Neuronal stem cell (in vitro differentiated cells): ENCODE results near the gene NSD1.

Experiments used
- DNase-seq: peaks from one replicate; pipeline ENCODE4 v3.0.0-alpha.2; 2013; ENCODE audit warnings: low spot score
- H2AFZ ChIP-seq: one replicate; pipeline ENCODE4 v1.6.1; 2013; ENCODE audit warnings: mild to moderate bottlenecking, low read length, inconsistent platforms
- H2AK5ac ChIP-seq: 2 replicates; pipeline ENCODE4 v1.6.1; 2013; ENCODE audit warnings: low read depth, mild to moderate bottlenecking, inconsistent platforms, low read length, moderate library complexity, mixed read lengths
- H2BK120ac ChIP-seq: 2 replicates; pipeline ENCODE4 v1.6.1; 2013; ENCODE audit warnings: low read depth, mild to moderate bottlenecking, inconsistent platforms, low read length, moderate library complexity, mixed read lengths
- H2BK12ac ChIP-seq: one replicate; pipeline ENCODE4 v1.6.1; 2013; ENCODE audit warnings: low read length, inconsistent platforms
- H2BK15ac ChIP-seq: 2 replicates; pipeline ENCODE4 v1.6.1; 2013; ENCODE audit warnings: mild to moderate bottlenecking, low read length, inconsistent platforms, mixed read lengths
- H2BK5ac ChIP-seq: one replicate; pipeline ENCODE4 v1.6.1; 2013; ENCODE audit warnings: inconsistent platforms, mild to moderate bottlenecking, low read length, moderate library complexity
- H3K14ac ChIP-seq: one replicate; pipeline ENCODE4 v1.6.1; 2013; ENCODE audit warnings: low read length, inconsistent platforms
- H3K18ac ChIP-seq: 2 replicates; pipeline ENCODE4 v1.6.1; 2013; ENCODE audit warnings: low read length, inconsistent platforms
- H3K23ac ChIP-seq: 2 replicates; pipeline ENCODE4 v1.6.1; 2013; ENCODE audit warnings: low read depth, mild to moderate bottlenecking, mixed read lengths, low read length, inconsistent platforms; ENCODE audit not compliant: poor library complexity
- H3K27ac ChIP-seq: replicated peaks from 3 replicates; pipeline ENCODE4 v1.5.1; 2013; ENCODE audit warnings: low read length, inconsistent platforms
- H3K27me3 ChIP-seq, 3 experiments: 2 replicates each; pipeline ENCODE4 v1.6.1; 2013; ENCODE audit warnings: low read length in 3 of 3, mild to moderate bottlenecking in 2 of 3, inconsistent platforms in 1 of 3, low read depth in 1 of 3, mixed read lengths in 1 of 3, moderate library complexity in 1 of 3; ENCODE audit not compliant: control insufficient read depth in 3 of 3, insufficient read depth in 3 of 3
- H3K36me3 ChIP-seq, 2 donors: replicated peaks in 1 of 2; 2 replicates each; pipeline ENCODE4 v1.6.1; 2013; ENCODE audit warnings: low read length in 2 of 2; ENCODE audit not compliant: control insufficient read depth in 2 of 2, insufficient read depth in 2 of 2
- H3K4ac ChIP-seq: 2 replicates; pipeline ENCODE4 v1.6.1; 2013; ENCODE audit warnings: inconsistent platforms, mild to moderate bottlenecking, low read length, moderate library complexity
- H3K4me1 ChIP-seq, 2 donors: 1 replicate in 1 of 2; 2 replicates in 1 of 2; pipeline ENCODE4 v1.6.1; 2013; ENCODE audit warnings: low read length in 2 of 2, low read depth in 1 of 2; ENCODE audit not compliant: control insufficient read depth in 2 of 2, insufficient read depth in 1 of 2
- H3K4me2 ChIP-seq: one replicate; pipeline ENCODE4 v1.6.1; 2013; ENCODE audit warnings: mild to moderate bottlenecking, low read length, inconsistent platforms; ENCODE audit not compliant: insufficient read depth, poor library complexity, severe bottlenecking
- H3K4me3 ChIP-seq, 2 donors: 2 replicates each; pipeline ENCODE4 v1.5.1; 2013; ENCODE audit warnings: low read length in 2 of 2, mild to moderate bottlenecking in 2 of 2, inconsistent platforms in 1 of 2, moderate library complexity in 1 of 2
- H3K79me1 ChIP-seq: one replicate; pipeline ENCODE4 v1.6.1; 2013; ENCODE audit warnings: low read depth, mild to moderate bottlenecking, inconsistent platforms, low read length, moderate library complexity
- H3K9ac ChIP-seq: one replicate; pipeline ENCODE4 v1.6.1; 2013; ENCODE audit warnings: mild to moderate bottlenecking, low read depth, low read length, inconsistent platforms; ENCODE audit not compliant: poor library complexity
- H3K9me3 ChIP-seq, 2 donors: replicated peaks in 1 of 2; 2 replicates each; pipeline versions ENCODE3 to v1.6.1; 2013; ENCODE audit warnings: low read length in 2 of 2, mild to moderate bottlenecking in 2 of 2, inconsistent platforms in 1 of 2, low read depth in 1 of 2, mixed read lengths in 1 of 2, moderate library complexity in 1 of 2; ENCODE audit not compliant: control insufficient read depth in 2 of 2, insufficient read depth in 1 of 2
- H4K8ac ChIP-seq: one replicate; pipeline ENCODE4 v1.6.1; 2013; ENCODE audit warnings: low read depth, mild to moderate bottlenecking, inconsistent platforms, low read length, moderate library complexity
- H4K91ac ChIP-seq: one replicate; pipeline ENCODE4 v1.6.1; 2013; ENCODE audit warnings: low read length, low read depth, mild to moderate bottlenecking, inconsistent platforms; ENCODE audit not compliant: poor library complexity
- WGBS, 2 donors: extraction: QIAGEN DNeasy Blood & Tissue Kit; methylation state at CpG; one replicate each; pipeline ENCODE4 v1.1.7; 2013; ENCODE audit warnings: missing lambda C conversion rate in 2 of 2, mixed read lengths in 1 of 2; ENCODE audit not compliant: insufficient read length in 2 of 2, insufficient replicate concordance in 1 of 2; ENCODE audit errors: extremely low coverage in 2 of 2; 5-methylcytosine and 5-hydroxymethylcytosine counted together

Gene NSD1

DNA sequence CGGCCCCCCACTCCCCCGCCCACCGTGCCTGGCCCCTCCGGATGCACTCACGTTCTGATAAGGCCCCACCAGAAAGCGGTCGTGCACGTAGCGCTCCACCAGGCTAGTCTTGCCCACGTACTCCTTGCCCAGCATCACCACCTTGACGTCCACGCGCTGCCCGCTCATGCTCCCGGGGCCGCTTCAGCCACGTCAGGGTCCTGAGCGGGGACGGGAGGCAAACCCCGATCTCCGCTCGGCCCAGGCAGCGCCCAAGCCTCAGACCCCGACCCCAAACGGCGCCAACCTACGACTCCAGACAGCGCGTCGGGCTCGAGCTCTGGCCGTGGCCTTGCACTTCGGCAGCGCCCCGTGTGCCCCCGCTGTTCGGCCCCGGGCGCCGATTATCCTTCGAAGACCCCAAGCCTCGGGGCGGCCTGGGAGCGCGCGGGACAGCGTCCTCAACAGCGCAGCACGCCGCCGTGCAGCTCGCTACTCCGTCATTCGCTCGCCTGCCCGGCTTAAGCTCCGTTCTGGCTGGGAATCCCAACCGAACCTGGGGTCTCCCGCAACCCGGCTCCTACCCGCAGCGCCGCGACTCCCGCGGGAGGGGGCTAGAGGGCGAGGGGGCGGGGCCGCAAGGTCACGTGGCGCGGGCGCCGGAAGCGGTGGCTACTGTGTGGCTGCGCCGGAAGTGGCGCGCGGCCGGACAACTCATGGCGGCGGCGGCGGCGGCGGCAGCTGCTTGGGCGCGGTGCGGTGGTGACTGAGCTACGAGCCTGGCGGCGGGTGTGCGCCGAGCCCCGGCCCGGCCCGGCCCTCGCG lies 169.8 kb downstream of the NSD1 start, which contains the start of the genes PRELID1 and RAB24:
Gene PRELID1 (plus strand): TSS at position 679 of the 804 bp plus-strand sequence. CDS start 187 bp downstream, outside the sequence.
Gene RAB24 (minus strand): TSS at position 599 of the 804 bp plus-strand sequence. CDS start 431 bp downstream, at position 168.
- Histone ChIP-seq H2BK120ac (no peak within 1 kb of the TSS), H3K27me3 (peaks cover 0 to 6% (median 0%) of the 10 kb centered on the region in 3 experiments), H2AK5ac (peak within 1 kb of the TSS; percentile 94), H3K4ac (no peak within 1 kb of the TSS), H3K14ac (peak within 1 kb of the TSS; percentile 99), H2AFZ (peak within 1 kb of the TSS; percentile 97), H3K4me1 (peaks cover 9 to 14% of the 10 kb centered on the region in 2 donors), H3K4me3 (peak within 1 kb of the TSS; percentile 88 to 100), H3K18ac (peak within 1 kb of the TSS; percentile 94), H2BK15ac (peak within 1 kb of the TSS; percentile 77), H3K9ac (peak within 1 kb of the TSS; percentile 99), H2BK5ac (no peak within 1 kb of the TSS), H3K27ac (no peak within 1 kb of the TSS), H4K91ac (peak within 1 kb of the TSS; percentile 42), H3K79me1 (peaks cover 10% of the 10 kb centered on the region), H3K23ac (peak within 1 kb of the TSS; percentile 99), H4K8ac (peak within 1 kb of the TSS; percentile 88), H3K9me3 (no peaks in the 10 kb centered on the region), H2BK12ac (no peak within 1 kb of the TSS), H3K36me3 (peaks cover 25 to 60% of the 10 kb centered on the region in 2 donors), H3K4me2 (peak within 1 kb of the TSS; percentile 99)
- peak; percentile 84 for DNase-seq
- WGBS, 2 donors, result no CpG with 5 or more reads among the region's 100 CpGs

DNA sequence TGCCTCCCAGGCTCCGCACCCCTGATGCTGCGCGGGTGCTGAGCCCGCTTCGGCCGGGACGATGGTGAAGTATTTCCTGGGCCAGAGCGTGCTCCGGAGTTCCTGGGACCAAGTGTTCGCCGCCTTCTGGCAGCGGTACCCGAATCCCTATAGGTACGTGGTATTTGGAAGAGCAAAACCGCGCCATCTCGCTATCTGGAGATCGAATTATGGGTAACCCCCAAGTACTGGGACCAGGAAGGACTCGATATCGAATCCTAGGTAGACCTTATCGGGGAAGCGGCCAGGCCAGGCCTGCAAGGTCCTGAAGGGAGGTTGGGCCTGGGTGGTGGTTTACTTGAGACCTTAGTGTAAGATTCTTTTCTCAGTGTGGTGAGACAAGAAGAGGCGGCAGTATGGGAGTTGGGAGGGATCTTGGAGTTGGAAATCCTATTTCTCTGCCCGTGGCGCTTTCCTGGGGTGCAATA lies 170.4 kb downstream of the NSD1 start:
- H3K4ac ChIP-seq, result no peak overlapping the region
- H3K36me3 ChIP-seq, result peaks cover 25 to 65% of the 10 kb centered on the region in 2 donors
- H2AK5ac ChIP-seq, result peak overlapping the region; percentile 94
- peak overlapping the region; percentile 61 for H3K18ac ChIP-seq
- no peak overlapping the region for H3K14ac ChIP-seq
- peak overlapping the region; percentile 87 for H3K4me2 ChIP-seq
- peak overlapping the region; percentile 85 for H3K9ac ChIP-seq
- peak overlapping the region; percentile 23 for H4K8ac ChIP-seq
- peaks cover 10% of the 10 kb centered on the region for H3K79me1 ChIP-seq
- peaks cover 9 to 14% of the 10 kb centered on the region in 2 donors for H3K4me1 ChIP-seq
- no peaks in the 10 kb centered on the region for H3K9me3 ChIP-seq
- peaks cover 0 to 6% (median 0%) of the 10 kb centered on the region in 3 experiments for H3K27me3 ChIP-seq
- peak overlapping the region; percentile 77 to 100 for H3K4me3 ChIP-seq
- no CpG with 5 or more reads among the region's 25 CpGs for WGBS, 2 donors
- H2BK120ac ChIP-seq, result no peak overlapping the region
- H4K91ac ChIP-seq, result peak overlapping the region; percentile 42
- H2BK15ac ChIP-seq, result no peak overlapping the region
- H3K27ac ChIP-seq, result no peak overlapping the region
- peak overlapping the region; percentile 99 for H3K23ac ChIP-seq
- no peak for DNase-seq
- H2AFZ ChIP-seq, result peak overlapping the region; percentile 97
- no peak overlapping the region for H2BK5ac ChIP-seq
- no peak overlapping the region for H2BK12ac ChIP-seq

DNA sequence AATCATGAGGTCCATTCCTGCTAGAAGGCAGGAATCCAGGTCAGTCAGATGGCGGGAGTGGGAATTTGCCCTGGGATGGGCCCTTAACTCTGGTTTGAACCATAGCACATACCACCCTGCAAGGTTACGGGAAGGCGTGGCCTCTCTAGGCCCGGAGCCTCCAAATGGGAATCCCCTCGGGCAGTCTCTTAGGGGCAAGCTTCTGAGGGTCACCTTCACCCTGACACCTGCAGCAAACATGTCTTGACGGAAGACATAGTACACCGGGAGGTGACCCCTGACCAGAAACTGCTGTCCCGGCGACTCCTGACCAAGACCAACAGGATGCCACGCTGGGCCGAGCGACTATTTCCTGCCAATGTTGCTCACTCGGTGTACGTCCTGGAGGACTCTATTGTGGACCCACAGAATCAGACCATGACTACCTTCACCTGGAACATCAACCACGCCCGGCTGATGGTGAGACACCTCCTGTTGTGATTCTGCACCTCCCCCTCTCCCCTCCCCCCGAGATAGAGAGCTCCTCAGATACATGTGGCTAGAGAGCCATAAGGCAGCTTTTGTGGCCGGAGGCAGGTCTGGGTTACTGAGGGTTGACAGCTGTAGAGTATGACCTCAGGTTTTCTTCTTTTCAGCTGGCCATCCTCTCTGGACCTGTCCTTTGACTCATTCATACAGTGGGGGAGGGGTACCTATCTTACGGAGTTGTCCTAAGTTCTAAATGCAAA lies 171.0 kb downstream of the NSD1 start:
- DNase-seq, result no peak
- Histone ChIP-seq H3K36me3 (peaks cover 25 to 71% of the 10 kb centered on the region in 2 donors), H3K27me3 (peaks cover 0 to 6% (median 0%) of the 10 kb centered on the region in 3 experiments), H2BK12ac (no peak overlapping the region), H3K18ac (no peak overlapping the region), H3K9ac (peak overlapping the region; percentile 85), H2BK120ac (no peak overlapping the region), H3K4me2 (peak overlapping the region; percentile 87), H3K4me1 (peaks cover 9 to 14% of the 10 kb centered on the region in 2 donors), H4K8ac (no peak overlapping the region), H3K4ac (no peak overlapping the region), H3K4me3 (peak overlapping the region; percentile 77 to 100), H3K9me3 (no peaks in the 10 kb centered on the region), H2AK5ac (peak overlapping the region; percentile 94), H2AFZ (no peak overlapping the region), H4K91ac (no peak overlapping the region), H2BK5ac (no peak overlapping the region), H3K14ac (no peak overlapping the region), H3K79me1 (peaks cover 10% of the 10 kb centered on the region), H3K23ac (no peak overlapping the region), H3K27ac (no peak overlapping the region), H2BK15ac (no peak overlapping the region)
- whole genome bisulfite sequencing, 2 donors, result no CpG with 5 or more reads among the region's 19 CpGs
